Stomach (tissue), 9 donors: ENCODE results near the gene ZNF106. TPM values are rescaled to one million over a fixed set of nuclear protein-coding genes. Genes with fewer than 3 reads are reported as not detected.

Experiments used
- DNase-seq, 2 donors: peaks; one replicate each; pipeline versions ENCODE4 v3.0.0 to v3.0.0-alpha.2; 2013 to 2019
- H3K27ac ChIP-seq, 5 donors: fragments of 200-600 bp in 4 of 5; sonication (generic) in 4 of 5; one replicate each; pipeline ENCODE4 v1.5.1; 2013 to 2019; ENCODE audit warnings: mild to moderate bottlenecking in 1 of 5, moderate library complexity in 1 of 5
- H3K27me3 ChIP-seq, 3 donors: fragments of 200-600 bp; sonication (generic); one replicate each; pipeline ENCODE4 v1.5.1; 2017 to 2019; ENCODE audit warnings: mixed run types in 1 of 3
- H3K36me3 ChIP-seq, 4 donors: fragments of 200-600 bp; sonication (generic); 1 replicate in 3 of 4; 2 replicates in 1 of 4; pipeline ENCODE4 v1.5.1; 2016 to 2019
- H3K4me1 ChIP-seq, 4 donors: fragments of 200-600 bp; sonication (generic); one replicate each; pipeline ENCODE4 v1.5.1; 2016 to 2019
- H3K4me3 ChIP-seq, 4 donors: fragments of 200-600 bp; sonication (generic) in 3 of 4; one replicate each; pipeline ENCODE4 v1.5.1; 2016 to 2019; ENCODE audit warnings: mild to moderate bottlenecking in 1 of 4
- H3K9me3 ChIP-seq, 4 donors: fragments of 200-600 bp; sonication (generic); one replicate each; pipeline ENCODE4 v1.5.1; 2016 to 2019
- CTCF ChIP-seq, 7 experiments: fragments of 450-650 bp in 4 of 7; fragments of 200-600 bp in 3 of 7; sonication (generic) in 3 of 7; IDR thresholded peaks; one replicate each; pipeline ENCODE4 v1.5.1; 2016 to 2019; ENCODE audit warnings: antibody characterized with exemption in 7 of 7, control low read depth in 2 of 7, mild to moderate bottlenecking in 1 of 7
- EP300 ChIP-seq: sonication (generic); formaldehyde crosslinking; IDR thresholded peaks from one replicate; pipeline ENCODE4 v1.6.1; 2017; ENCODE audit warnings: antibody characterized with exemption
- POLR2A ChIP-seq, 4 donors: fragments of 450-650 bp; IDR thresholded peaks; one replicate each; pipeline ENCODE4 v1.6.1; 2016; ENCODE audit warnings: antibody characterized with exemption in 4 of 4, control low read depth in 2 of 4, mild to moderate bottlenecking in 1 of 4, moderate library complexity in 1 of 4
- POLR2AphosphoS5 ChIP-seq, 3 donors: sonication (generic); formaldehyde crosslinking; IDR thresholded peaks; one replicate each; pipeline ENCODE4 v1.6.1; 2016; ENCODE audit warnings: antibody characterized with exemption in 3 of 3
- WGBS, 5 donors: extraction: QIAGEN DNeasy Blood & Tissue Kit in 3 of 5; methylation state at CpG; one replicate each; pipeline versions ENCODE4 v1.1.5 to v1.1.7; 2013 to 2018; 5-methylcytosine and 5-hydroxymethylcytosine counted together
- intact Hi-C: fragments of 100-400 bp; cut with DNase I; formaldehyde crosslinking; loops from one replicate; pipeline ENCODE4 v1.15.1; 2023; ENCODE audit warnings: low total_unique reads
- polyA plus RNA-seq, 3 donors: library from polyadenylated mRNA; stranded (reverse); fragments of 200-250 nt; gene quantifications; one replicate each; pipeline ENCODE4 v1.2.3, GENCODE V29; 2013
- total RNA-seq, 5 donors: library from RNA; depleted of rRNA; stranded (reverse); fragments of >200 nt; gene quantifications; one replicate each; pipeline versions ENCODE4 v1.1.0 to v1.2.3, GENCODE V29; 2014 to 2016
- donor health status: healthy with polysubstance abuse.
- donor health status: Bipolar disorder and iron deficiency.
- donor health status: healthy.

The ZNF106 gene
- total and polyA plus RNA-seq, 8 donors, result 4.5 to 238 (median 41.9) TPM

GRCh38 chr15:42367041-42367440 is 123.9 kb downstream of the ZNF106 start:
- intact Hi-C loops, result no loop called here
- H3K9me3 ChIP-seq, result no peaks in the 10 kb centered on the region
- peak in 1 of 2 donors; percentile 11 for DNase-seq
- TF ChIP-seq POLR2AphosphoS5 (IDR thresholded peaks at IDR 0.05) (no peak), CTCF (IDR thresholded peaks at IDR 0.05) (no peak), POLR2A (IDR thresholded peaks at IDR 0.05) (no peak), EP300 (no peak)
- H3K27me3 ChIP-seq, result no peaks in the 10 kb centered on the region
- H3K4me3 ChIP-seq, result no peak overlapping the region
- no peaks in the 10 kb centered on the region for H3K36me3 ChIP-seq
- 66 to 85% (median 76%) methylated on average over 5 of the region's 5 CpGs for WGBS, 5 donors
- no peaks in the 10 kb centered on the region for H3K4me1 ChIP-seq
- H3K27ac ChIP-seq, result no peak overlapping the region

- TF ChIP-seq POLR2AphosphoS5 (IDR thresholded peaks at IDR 0.05) (no peak), EP300 (no peak), POLR2A (IDR thresholded peaks at IDR 0.05) (no peak), CTCF (IDR thresholded peaks at IDR 0.05) (no peak)
- intact Hi-C loops, result no loop called here
- H3K4me1 ChIP-seq, result no peaks in the 10 kb centered on the region
- H3K27me3 ChIP-seq, result no peaks in the 10 kb centered on the region
- no peak for DNase-seq
- no peak overlapping the region for H3K4me3 ChIP-seq
- no peaks in the 10 kb centered on the region for H3K9me3 ChIP-seq
- H3K36me3 ChIP-seq, result peaks cover 0 to 4% (median 0%) of the 10 kb centered on the region in 4 donors
- 87 to 95% (median 94%) methylated on average over 5 of the region's 5 CpGs for WGBS, 5 donors
- H3K27ac ChIP-seq, result no peak overlapping the region
Measured at GRCh38 chr15:42365921-42366550, 124.9 kb downstream of the ZNF106 start.

GRCh38 chr15:42364529-42364928 is 126.4 kb downstream of the ZNF106 start:
- TF ChIP-seq EP300 (no peak), POLR2AphosphoS5 (IDR thresholded peaks at IDR 0.05) (no peak), CTCF (IDR thresholded peaks at IDR 0.05) (no peak), POLR2A (IDR thresholded peaks at IDR 0.05) (no peak)
- H3K4me1 ChIP-seq, result no peaks in the 10 kb centered on the region
- H3K9me3 ChIP-seq, result no peaks in the 10 kb centered on the region
- peak in 1 of 2 donors; percentile 59 for DNase-seq
- H3K4me3 ChIP-seq, result no peak overlapping the region
- H3K36me3 ChIP-seq, result peaks cover 0 to 19% (median 5%) of the 10 kb centered on the region in 4 donors
- H3K27me3 ChIP-seq, result no peaks in the 10 kb centered on the region
- no peak overlapping the region for H3K27ac ChIP-seq
- intact Hi-C loops, result no loop called here
- WGBS, 5 donors, result 5 to 53% (median 33%) methylated on average over 1 of the region's 1 CpG

GRCh38 chr15:42363942-42364341 is 127.0 kb downstream of the ZNF106 start:
- Histone ChIP-seq H3K36me3 (peaks cover 0 to 21% (median 5%) of the 10 kb centered on the region in 4 donors), H3K27ac (no peak overlapping the region), H3K4me1 (no peaks in the 10 kb centered on the region), H3K4me3 (no peak overlapping the region), H3K9me3 (no peaks in the 10 kb centered on the region), H3K27me3 (no peaks in the 10 kb centered on the region)
- TF ChIP-seq POLR2AphosphoS5 (IDR thresholded peaks at IDR 0.05) (no peak), CTCF (IDR thresholded peaks at IDR 0.05) (no peak), POLR2A (IDR thresholded peaks at IDR 0.05) (no peak), EP300 (no peak)
- intact Hi-C loops, result no loop called here
- DNase-seq, result no peak
